ENCODE results near the gene PAAF1. TPM values are rescaled to one million over a fixed set of nuclear protein-coding genes. Genes with fewer than 3 reads are reported as not detected.

PAAF1 gene
- total RNA-seq, 1 experiment from 2014 or later = 36.0 TPM

DNA sequence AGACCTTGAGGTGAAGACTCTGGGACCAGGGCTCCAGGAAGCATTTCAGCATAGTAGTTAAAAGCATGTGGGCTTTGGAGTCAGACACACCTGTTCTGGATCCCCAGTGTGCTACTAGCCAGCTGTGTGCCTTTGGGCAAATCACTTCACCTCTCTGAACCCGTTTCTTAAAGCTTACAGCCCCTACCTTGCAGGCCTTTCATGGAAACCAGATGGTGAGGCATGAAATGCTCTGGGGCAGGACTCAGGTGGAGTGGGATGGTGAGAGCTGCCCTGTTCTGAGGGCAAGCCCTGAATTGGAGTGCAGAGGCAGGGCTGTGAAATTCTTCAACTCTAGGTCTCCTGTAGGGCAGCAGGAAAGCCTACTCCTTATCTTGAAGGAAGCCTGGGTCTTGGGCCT lies 95.4 kb downstream of the PAAF1 start:
- Histone ChIP-seq H3K4me2 (ENCODE audit: low read depth, low read length, poor library complexity, severe bottlenecking) (no peak overlapping the region), H3K9ac (ENCODE audit: low read length) (no peak overlapping the region), H3K36me3 (ENCODE audit: insufficient read depth, low read length) (peaks cover 27% of the 10 kb centered on the region), H3K27ac (ENCODE audit: low read length) (peak overlapping the region; percentile 65), H3K4me3 (ENCODE audit: low read length) (no peak overlapping the region), H2AFZ (ENCODE audit: low read length) (no peak overlapping the region), H3K9me2 (replicated peaks; ENCODE audit: insufficient read depth, low read length) (no peaks in the 10 kb centered on the region), H4K20me1 (ENCODE audit: insufficient read depth, low read depth, low read length) (peaks cover 37% of the 10 kb centered on the region), H3K27me3 (ENCODE audit: low read length) (no peaks in the 10 kb centered on the region), H3K4me1 (ENCODE audit: low read length) (peaks cover 58% of the 10 kb centered on the region), H3K79me2 (ENCODE audit: low read length) (no peaks in the 10 kb centered on the region), H3K9me3 (ENCODE audit: low read length) (no peaks in the 10 kb centered on the region)
- DNase-seq = peak; percentile 65

DNA sequence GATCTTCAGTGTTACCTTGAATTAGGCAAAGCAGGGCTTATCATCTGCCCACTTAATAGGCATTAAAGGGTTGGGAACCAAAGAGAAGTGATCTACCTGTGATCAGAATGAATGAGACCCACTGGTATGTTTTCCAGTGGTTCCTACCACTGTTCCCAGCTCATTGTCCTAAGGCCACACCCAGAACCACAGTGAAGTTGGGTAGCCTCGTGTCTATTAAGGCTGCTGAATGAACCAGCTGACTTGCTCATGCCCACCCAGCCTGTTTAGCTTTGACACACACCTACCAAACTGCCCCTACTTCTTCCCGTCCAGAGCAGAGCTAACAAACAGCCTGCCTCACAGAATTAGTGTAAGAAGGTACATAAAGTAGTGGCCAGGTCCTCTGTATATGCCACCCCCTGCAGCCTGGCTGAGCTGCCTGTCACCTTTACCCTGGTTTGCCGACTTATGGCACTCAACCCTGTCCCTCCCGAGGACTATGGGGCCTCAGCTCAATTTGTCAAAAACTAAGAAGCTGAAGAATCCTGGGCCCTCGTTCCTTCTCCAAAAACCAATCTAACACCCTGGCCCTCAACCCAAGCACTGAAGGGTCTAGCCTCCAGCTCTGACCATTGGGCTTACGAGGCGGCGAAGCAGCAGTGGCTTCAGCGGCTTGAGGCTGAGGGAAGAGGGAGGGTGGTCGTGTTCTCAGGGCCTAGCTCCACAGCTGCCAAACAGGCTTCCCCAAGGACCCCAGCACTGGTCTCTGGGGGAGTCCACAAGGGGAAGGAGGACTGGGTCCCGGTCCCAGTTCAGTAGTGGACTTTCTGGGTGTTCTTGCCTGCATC lies 96.0 kb downstream of the PAAF1 start:
- DNase-seq = peak; percentile 62
- peaks cover 43% of the 10 kb centered on the region for H4K20me1 ChIP-seq (ENCODE audit: insufficient read depth, low read depth, low read length)
- no peak overlapping the region for H2AFZ ChIP-seq (ENCODE audit: low read length)
- H3K4me2 ChIP-seq (ENCODE audit: low read depth, low read length, poor library complexity, severe bottlenecking) = no peak overlapping the region
- H3K4me3 ChIP-seq (ENCODE audit: low read length) = no peak overlapping the region
- H3K4me1 ChIP-seq (ENCODE audit: low read length) = peaks cover 64% of the 10 kb centered on the region
- H3K9ac ChIP-seq (ENCODE audit: low read length) = peak overlapping the region; percentile 30; the same call in 1 of the 2 replicates
- no peaks in the 10 kb centered on the region for H3K79me2 ChIP-seq (ENCODE audit: low read length)
- H3K27me3 ChIP-seq (ENCODE audit: low read length) = no peaks in the 10 kb centered on the region
- H3K9me2 ChIP-seq (replicated peaks; ENCODE audit: insufficient read depth, low read length) = no peaks in the 10 kb centered on the region
- H3K27ac ChIP-seq (ENCODE audit: low read length) = peak overlapping the region; percentile 65
- H3K9me3 ChIP-seq (ENCODE audit: low read length) = no peaks in the 10 kb centered on the region
- H3K36me3 ChIP-seq (ENCODE audit: insufficient read depth, low read length) = peaks cover 33% of the 10 kb centered on the region

DNA sequence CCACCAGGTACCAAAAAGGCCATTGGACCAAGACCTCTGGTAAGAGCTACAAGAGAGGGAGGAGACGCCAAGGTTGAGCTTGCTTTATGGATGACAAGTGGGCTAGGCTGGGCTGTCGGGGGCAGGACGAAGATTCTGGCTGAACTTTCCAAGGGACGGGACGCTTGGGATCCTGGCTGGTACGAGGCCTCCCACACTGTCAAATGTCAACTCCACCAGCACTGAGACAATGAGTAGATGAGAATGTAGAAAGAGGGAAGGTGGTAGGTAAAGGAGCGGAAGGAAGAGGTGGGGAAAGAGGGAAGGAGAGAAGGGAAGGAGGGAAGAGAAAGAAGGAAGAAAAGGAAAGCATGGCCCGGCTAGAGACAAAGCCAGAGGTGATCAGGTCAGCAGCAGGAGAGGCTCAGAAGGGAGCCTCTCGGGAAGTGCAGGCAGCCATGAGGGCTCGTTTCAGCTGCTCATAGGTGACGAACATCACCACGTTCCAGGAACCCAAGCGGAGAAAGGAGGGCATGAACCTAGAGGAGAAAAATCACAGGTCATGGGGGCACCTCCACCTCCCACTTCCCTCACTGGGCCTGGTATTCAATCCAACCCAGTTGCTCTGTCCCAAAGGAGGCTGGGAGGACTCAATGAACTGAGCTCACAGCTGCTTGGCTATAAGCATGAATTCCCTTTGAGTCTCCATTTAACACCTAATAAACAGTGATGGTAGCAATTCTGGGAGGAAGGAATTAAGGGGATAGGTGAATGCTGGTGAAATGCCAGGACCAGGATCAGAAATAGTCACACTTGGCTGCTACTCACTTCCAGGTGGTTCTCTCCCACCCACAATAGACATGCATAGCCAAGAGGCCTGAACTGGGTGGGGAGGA lies 98.0 kb downstream of the PAAF1 start:
- peaks cover 62% of the 10 kb centered on the region for H4K20me1 ChIP-seq (ENCODE audit: insufficient read depth, low read depth, low read length)
- peaks cover 84% of the 10 kb centered on the region for H3K4me1 ChIP-seq (ENCODE audit: low read length)
- H3K9ac ChIP-seq (ENCODE audit: low read length) = no peak overlapping the region
- H2AFZ ChIP-seq (ENCODE audit: low read length) = no peak overlapping the region
- H3K79me2 ChIP-seq (ENCODE audit: low read length) = no peaks in the 10 kb centered on the region
- no peak for DNase-seq
- no peak overlapping the region for H3K4me3 ChIP-seq (ENCODE audit: low read length)
- H3K4me2 ChIP-seq (ENCODE audit: low read depth, low read length, poor library complexity, severe bottlenecking) = no peak overlapping the region
- H3K27ac ChIP-seq (ENCODE audit: low read length) = no peak overlapping the region
- H3K27me3 ChIP-seq (ENCODE audit: low read length) = no peaks in the 10 kb centered on the region
- peaks cover 53% of the 10 kb centered on the region for H3K36me3 ChIP-seq (ENCODE audit: insufficient read depth, low read length)
- H3K9me3 ChIP-seq (ENCODE audit: low read length) = no peaks in the 10 kb centered on the region
- no peaks in the 10 kb centered on the region for H3K9me2 ChIP-seq (replicated peaks; ENCODE audit: insufficient read depth, low read length)

DNA sequence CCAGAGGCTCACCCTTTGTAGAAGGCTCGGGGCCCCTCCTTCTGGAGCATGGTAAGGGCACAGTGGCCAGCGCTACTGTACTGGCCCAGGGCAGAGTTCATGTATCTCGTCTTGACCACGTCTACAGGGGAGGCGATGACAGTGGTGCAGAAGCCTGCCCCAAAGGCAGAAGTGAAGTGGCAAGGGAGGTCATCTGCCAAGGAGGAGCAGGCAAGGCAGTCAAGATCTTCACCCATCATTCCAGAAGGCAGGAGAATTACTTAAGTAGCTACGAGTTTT lies 98.6 kb downstream of the PAAF1 start:
- Histone ChIP-seq H3K9ac (ENCODE audit: low read length) (no peak overlapping the region), H4K20me1 (ENCODE audit: insufficient read depth, low read depth, low read length) (peaks cover 62% of the 10 kb centered on the region), H3K4me1 (ENCODE audit: low read length) (peaks cover 86% of the 10 kb centered on the region), H3K36me3 (ENCODE audit: insufficient read depth, low read length) (peaks cover 54% of the 10 kb centered on the region), H3K79me2 (ENCODE audit: low read length) (no peaks in the 10 kb centered on the region), H3K9me3 (ENCODE audit: low read length) (no peaks in the 10 kb centered on the region), H3K27me3 (ENCODE audit: low read length) (no peaks in the 10 kb centered on the region), H3K27ac (ENCODE audit: low read length) (no peak overlapping the region), H3K9me2 (replicated peaks; ENCODE audit: insufficient read depth, low read length) (no peaks in the 10 kb centered on the region), H2AFZ (ENCODE audit: low read length) (no peak overlapping the region), H3K4me2 (ENCODE audit: low read depth, low read length, poor library complexity, severe bottlenecking) (no peak overlapping the region), H3K4me3 (ENCODE audit: low read length) (no peak overlapping the region)
- DNase-seq = no peak

DNA sequence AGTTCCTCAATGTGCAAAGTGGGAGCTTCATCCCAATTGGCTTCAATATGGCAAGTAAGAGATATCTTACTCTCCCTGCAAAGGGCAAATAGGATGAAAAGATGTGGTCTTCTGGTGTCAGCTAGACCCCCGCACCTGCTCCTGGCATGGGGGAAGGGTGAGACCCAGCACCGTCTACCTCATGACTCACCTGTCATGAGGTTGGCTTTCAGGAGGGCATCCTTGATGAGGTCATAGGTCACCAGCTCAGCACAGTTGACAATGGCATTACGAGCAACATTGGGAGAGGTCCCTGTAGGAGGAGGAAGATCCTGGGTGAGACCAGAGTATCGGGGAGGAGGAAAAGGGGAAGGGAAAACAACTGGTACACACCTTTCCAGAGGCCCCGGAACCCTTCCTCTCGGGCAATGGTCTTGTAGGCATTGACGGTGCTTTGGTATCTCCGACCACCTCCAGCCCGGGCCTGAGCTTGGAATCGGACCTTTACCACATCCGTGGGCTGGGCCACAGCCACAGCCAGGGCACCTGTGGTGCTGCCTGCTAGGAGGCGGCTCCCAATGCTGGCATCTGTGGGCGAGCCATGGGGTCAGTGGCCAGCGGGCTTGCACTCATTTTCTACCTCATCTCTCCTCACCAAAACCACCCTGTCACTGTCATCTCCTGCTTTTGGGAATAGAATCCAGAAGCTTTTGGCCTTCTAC lies 99.8 kb downstream of the PAAF1 start:
- no peak for DNase-seq
- Histone ChIP-seq H4K20me1 (ENCODE audit: insufficient read depth, low read depth, low read length) (peaks cover 62% of the 10 kb centered on the region), H3K27ac (ENCODE audit: low read length) (no peak overlapping the region), H3K9me3 (ENCODE audit: low read length) (no peaks in the 10 kb centered on the region), H3K4me3 (ENCODE audit: low read length) (no peak overlapping the region), H3K27me3 (ENCODE audit: low read length) (no peaks in the 10 kb centered on the region), H3K36me3 (ENCODE audit: insufficient read depth, low read length) (peaks cover 65% of the 10 kb centered on the region), H3K4me2 (ENCODE audit: low read depth, low read length, poor library complexity, severe bottlenecking) (no peak overlapping the region), H3K9ac (ENCODE audit: low read length) (no peak overlapping the region), H3K79me2 (ENCODE audit: low read length) (peaks cover 4% of the 10 kb centered on the region), H2AFZ (ENCODE audit: low read length) (no peak overlapping the region), H3K9me2 (replicated peaks; ENCODE audit: insufficient read depth, low read length) (no peaks in the 10 kb centered on the region), H3K4me1 (ENCODE audit: low read length) (peaks cover 91% of the 10 kb centered on the region)

DNA sequence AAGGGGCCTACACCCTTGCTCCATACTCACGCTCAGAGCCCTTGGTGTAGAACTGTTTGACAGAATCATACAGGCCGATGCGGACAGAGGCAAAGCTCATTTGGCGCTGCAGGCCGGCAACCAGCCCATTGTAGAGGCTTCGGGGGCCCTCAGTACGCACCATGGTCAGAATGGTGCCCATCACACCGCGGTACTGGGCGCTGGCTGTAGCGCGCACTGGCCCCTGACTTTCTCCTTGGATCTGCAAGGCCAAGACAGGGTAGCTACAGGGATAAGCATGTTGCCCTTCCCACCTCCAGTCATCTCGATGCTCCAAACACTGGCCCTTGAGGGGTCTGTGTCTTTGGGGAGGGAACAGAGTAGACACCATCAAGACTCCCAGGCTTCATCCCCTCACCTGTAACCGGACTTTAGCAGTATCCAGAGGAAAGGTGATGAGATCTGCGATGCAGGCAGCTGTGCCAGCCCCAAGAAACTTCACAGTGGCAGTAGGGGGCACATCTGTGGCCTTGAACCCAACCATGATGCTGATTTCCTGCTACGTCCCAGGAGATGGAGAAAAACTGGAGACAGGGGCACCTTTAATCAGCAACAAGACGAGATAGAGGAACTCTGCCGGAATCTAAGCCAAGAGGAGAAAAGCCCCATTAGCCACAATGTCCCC lies 101.2 kb downstream of the PAAF1 start:
- no peaks in the 10 kb centered on the region for H3K9me2 ChIP-seq (replicated peaks; ENCODE audit: insufficient read depth, low read length)
- H3K4me2 ChIP-seq (ENCODE audit: low read depth, low read length, poor library complexity, severe bottlenecking) = no peak overlapping the region
- H3K27ac ChIP-seq (ENCODE audit: low read length) = peak overlapping the region; percentile 96; the same call in 1 of the 2 replicates
- no peak for DNase-seq
- H3K79me2 ChIP-seq (ENCODE audit: low read length) = peaks cover 13% of the 10 kb centered on the region
- H2AFZ ChIP-seq (ENCODE audit: low read length) = no peak overlapping the region
- no peak overlapping the region for H3K9ac ChIP-seq (ENCODE audit: low read length)
- peaks cover 69% of the 10 kb centered on the region for H3K36me3 ChIP-seq (ENCODE audit: insufficient read depth, low read length)
- no peak overlapping the region for H3K4me3 ChIP-seq (ENCODE audit: low read length)
- peaks cover 81% of the 10 kb centered on the region for H3K4me1 ChIP-seq (ENCODE audit: low read length)
- peaks cover 55% of the 10 kb centered on the region for H4K20me1 ChIP-seq (ENCODE audit: insufficient read depth, low read depth, low read length)
- no peaks in the 10 kb centered on the region for H3K27me3 ChIP-seq (ENCODE audit: low read length)
- H3K9me3 ChIP-seq (ENCODE audit: low read length) = no peaks in the 10 kb centered on the region

DNA sequence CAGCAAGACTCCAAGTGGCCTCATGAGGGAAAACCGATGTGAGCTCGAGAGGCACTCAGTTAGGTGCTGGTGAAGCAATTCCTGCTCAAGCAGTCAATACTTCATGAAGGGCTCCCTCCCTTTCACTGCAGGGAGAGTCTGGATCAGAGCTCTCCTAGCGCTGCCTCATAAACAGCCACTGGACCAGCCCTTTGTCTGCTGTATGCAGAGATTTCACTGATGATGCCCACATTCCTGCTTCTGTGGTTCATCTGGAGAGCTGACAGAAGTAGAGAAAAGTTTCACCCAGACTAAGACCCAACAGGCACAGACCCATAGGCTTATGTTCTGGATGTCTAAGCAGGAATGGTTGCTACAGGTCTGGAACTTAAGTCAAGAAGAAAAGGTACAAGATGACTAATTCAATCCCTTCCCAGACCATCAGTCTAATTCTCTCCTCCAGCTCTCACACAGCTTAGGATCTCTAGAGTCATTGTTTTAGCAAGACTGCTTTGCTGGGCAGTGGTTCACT lies 101.8 kb downstream of the PAAF1 start:
- no peak for DNase-seq
- Histone ChIP-seq H3K27ac (ENCODE audit: low read length) (peak overlapping the region; percentile 96), H3K27me3 (ENCODE audit: low read length) (no peaks in the 10 kb centered on the region), H3K4me2 (ENCODE audit: low read depth, low read length, poor library complexity, severe bottlenecking) (peak overlapping the region; percentile 89), H3K9me2 (replicated peaks; ENCODE audit: insufficient read depth, low read length) (no peaks in the 10 kb centered on the region), H3K9me3 (ENCODE audit: low read length) (no peaks in the 10 kb centered on the region), H4K20me1 (ENCODE audit: insufficient read depth, low read depth, low read length) (peaks cover 49% of the 10 kb centered on the region), H3K36me3 (ENCODE audit: insufficient read depth, low read length) (peaks cover 69% of the 10 kb centered on the region), H3K4me3 (ENCODE audit: low read length) (no peak overlapping the region), H3K4me1 (ENCODE audit: low read length) (peaks cover 78% of the 10 kb centered on the region), H3K9ac (ENCODE audit: low read length) (peak overlapping the region; percentile 4; the same call in 1 of the 2 replicates), H3K79me2 (ENCODE audit: low read length) (peaks cover 13% of the 10 kb centered on the region), H2AFZ (ENCODE audit: low read length) (no peak overlapping the region)

Data from Karpas-422 (cell line).